SK-N-MC (cell line): ENCODE measurements around the gene TMEM255A.

Experiments
- EZH2 ChIP-seq: fragments of 200-600 bp; sonication (generic); IDR thresholded peaks from one replicate; pipeline ENCODE4 v1.6.1; 2017; ENCODE audit warnings: antibody characterized with exemption
- FOXP2 ChIP-seq: optimal IDR thresholded peaks from 2 replicates; pipeline ENCODE3; 2011; ENCODE audit warnings: mild to moderate bottlenecking, moderate library complexity; ENCODE audit not compliant: insufficient read depth; ENCODE audit errors: extremely low read length, control extremely low read depth
- POLR2AphosphoS5 ChIP-seq: IDR thresholded peaks from 2 replicates; pipeline ENCODE4 v1.6.1; 2012; ENCODE audit warnings: mild to moderate bottlenecking, low read depth, low read length, borderline replicate concordance

- no peak for TF ChIP-seq POLR2AphosphoS5
- no peak for TF ChIP-seq EZH2
- TF ChIP-seq FOXP2, result no peak
Observed at GRCh38 chrX:120336899-120337298, 25.6 kb upstream of the TMEM255A start.
